Endothelial cell of umbilical vein (primary cell): Measurements from ENCODE around the gene ZNF143. TPM values are rescaled to one million over a fixed set of nuclear protein-coding genes. Genes with fewer than 3 reads are reported as not detected.

Experiments used
- BruUV-seq: library from RNA; stranded (reverse); fragments of 400-500 nt; replicated peaks from 2 replicates; lab custom pipeline; 2021; lab: Mats Ljungman, UMichigan
- CTCF ChIA-PET: fragments of 300-600, 350-600 bp; sonication (Branson Sonifier 250); formaldehyde crosslinking; loops from one replicate; lab custom pipeline; 2021; ENCODE audit warnings: antibody characterized with exemption, inconsistent platforms; lab: Charles Lee
- POLR2A ChIA-PET: fragments of 300-600, 350-600 bp; sonication (Branson Sonifier 250); formaldehyde crosslinking; loops from one replicate; lab custom pipeline; 2021; ENCODE audit warnings: antibody characterized with exemption, inconsistent platforms; lab: Charles Lee
- DNase-seq: peaks from one replicate; pipeline ENCODE4 v3.0.0-alpha.2; 2011; ENCODE audit warnings: low read depth, low spot score
- FAIRE-seq: peaks from 2 replicates; lab custom pipeline; 2011; peaks lifted over from hg19 to GRCh38; lab: Jason Lieb, UNC
- H2AFZ ChIP-seq: 2 replicates; pipeline ENCODE4 v1.6.0; 2012; ENCODE audit warnings: low read depth, low read length, control low read depth, inconsistent platforms
- H3K27ac ChIP-seq: 2 replicates; pipeline ENCODE4 v1.5.1; 2011; ENCODE audit warnings: low read depth, mild to moderate bottlenecking, control low read depth, low read length, moderate library complexity; ENCODE audit not compliant: insufficient read depth
- H3K27me3 ChIP-seq, 2 experiments: 2 replicates each; pipeline versions ENCODE4 v1.6.0 to v1.6.1; 2011; ENCODE audit warnings: low read length in 2 of 2, mixed read lengths in 1 of 2; ENCODE audit not compliant: control insufficient read depth in 2 of 2, insufficient read depth in 2 of 2
- H3K36me3 ChIP-seq, 2 experiments: 2 replicates in 1 of 2; 3 replicates in 1 of 2; pipeline ENCODE4 v1.5.1; 2011; ENCODE audit warnings: low read length in 2 of 2, mild to moderate bottlenecking in 1 of 2, moderate library complexity in 1 of 2; ENCODE audit not compliant: control insufficient read depth in 2 of 2, insufficient read depth in 2 of 2; ENCODE audit errors: extremely low read depth in 1 of 2
- H3K4me1 ChIP-seq: 3 replicates; pipeline ENCODE4 v1.5.1; 2011; ENCODE audit warnings: mild to moderate bottlenecking, low read length; ENCODE audit not compliant: control insufficient read depth, insufficient read depth; ENCODE audit errors: extremely low read depth
- H3K4me2 ChIP-seq: 2 replicates; pipeline ENCODE4 v1.6.1; 2011; ENCODE audit warnings: low read length, control low read depth, mixed read lengths; ENCODE audit not compliant: insufficient read depth
- H3K4me3 ChIP-seq, 3 experiments: fragments of 200-600 bp in 1 of 3; sonication (generic), shearing (Covaris generic) in 1 of 3; replicated peaks in 1 of 3; 2 replicates each; pipeline ENCODE4 v1.5.1; 2011 to 2016; ENCODE audit warnings: control low read depth in 3 of 3, low read length in 3 of 3, mild to moderate bottlenecking in 2 of 3, inconsistent platforms in 1 of 3, low read depth in 1 of 3, moderate library complexity in 1 of 3; ENCODE audit not compliant: insufficient read depth in 1 of 3
- H3K79me2 ChIP-seq: 2 replicates; pipeline ENCODE4 v1.6.0; 2012; ENCODE audit warnings: low read length, inconsistent platforms; ENCODE audit not compliant: control insufficient read depth, insufficient read depth
- H3K9ac ChIP-seq: replicated peaks from 2 replicates; pipeline ENCODE3; 2011; ENCODE audit warnings: low read length, control low read depth; ENCODE audit not compliant: insufficient read depth; ENCODE audit errors: extremely low read depth
- H3K9me1 ChIP-seq: replicated peaks from 3 replicates; pipeline ENCODE4 v1.6.0; 2011; ENCODE audit warnings: mild to moderate bottlenecking, low read length; ENCODE audit not compliant: control insufficient read depth, insufficient read depth; ENCODE audit errors: extremely low read depth
- H3K9me3 ChIP-seq: replicated peaks from 2 replicates; pipeline ENCODE4 v1.5.1; 2012; ENCODE audit warnings: low read length, inconsistent platforms; ENCODE audit not compliant: control insufficient read depth, insufficient read depth
- H4K20me1 ChIP-seq: replicated peaks from 2 replicates; pipeline ENCODE3; 2011; ENCODE audit warnings: mild to moderate bottlenecking, low read length; ENCODE audit not compliant: control insufficient read depth, insufficient read depth; ENCODE audit errors: extremely low read depth
- CTCF ChIP-seq, 2 donors: IDR thresholded peaks; 1 replicate in 1 of 2; 2 replicates in 1 of 2; pipeline ENCODE4 v1.5.1; 2011; ENCODE audit warnings: low read length in 2 of 2, mild to moderate bottlenecking in 2 of 2, moderate library complexity in 2 of 2, control low read depth in 1 of 2, inconsistent platforms in 1 of 2, low read depth in 1 of 2; ENCODE audit not compliant: insufficient read depth in 1 of 2; ENCODE audit errors: extremely low read depth in 1 of 2
- EZH2 ChIP-seq: IDR thresholded peaks from 2 replicates; pipeline ENCODE4 v1.6.1; 2012; ENCODE audit warnings: borderline replicate concordance, low read depth, mild to moderate bottlenecking, moderate library complexity, low read length, inconsistent platforms; ENCODE audit not compliant: severe bottlenecking
- FOS ChIP-seq: IDR thresholded peaks from 2 replicates; pipeline ENCODE4 v1.6.1; 2011; ENCODE audit warnings: mild to moderate bottlenecking, low read length, moderate library complexity, borderline replicate concordance; ENCODE audit not compliant: insufficient read depth
- GATA2 ChIP-seq: IDR thresholded peaks from 2 replicates; pipeline ENCODE4 v1.7.0; 2011; ENCODE audit warnings: low read depth, mild to moderate bottlenecking, moderate library complexity, mixed read lengths, low read length; ENCODE audit not compliant: insufficient read length, insufficient read depth
- JUN ChIP-seq: IDR thresholded peaks from 2 replicates; pipeline ENCODE4 v1.6.1; 2011; ENCODE audit warnings: borderline replicate concordance, low read depth; ENCODE audit not compliant: insufficient read length, insufficient read depth
- MYC ChIP-seq: IDR thresholded peaks from one replicate; pipeline ENCODE4 v1.6.1; 2011; ENCODE audit warnings: mild to moderate bottlenecking, low read depth, low read length
- POLR2A ChIP-seq: IDR thresholded peaks from 2 replicates; pipeline ENCODE4 v1.6.1; 2012; ENCODE audit warnings: low read depth, mild to moderate bottlenecking, control low read depth, low read length
- POLR2AphosphoS5 ChIP-seq: IDR thresholded peaks from 2 replicates; pipeline ENCODE4 v1.6.1; 2012; ENCODE audit warnings: low read depth, mild to moderate bottlenecking, control low read depth, low read length, moderate library complexity; ENCODE audit not compliant: insufficient read depth
- dilution Hi-C: fragments of 300-500 bp; cut with MboI; formaldehyde crosslinking; loops from one replicate; pipeline ENCODE4 v1.15.0; 2019; ENCODE audit warnings: low sequenced_read_pairs; ENCODE audit not compliant: extremely low pct_ligation_motif_present
- intact Hi-C: fragments of 100-400 bp; cut with micrococcal nuclease; formaldehyde crosslinking; loops from one replicate; pipeline ENCODE4 v1.10.0; 2022
- polyA plus RNA-seq, 4 experiments: library from polyadenylated mRNA; depleted of rRNA in 3 of 4; stranded (reverse) in 3 of 4; unstranded in 1 of 4; fragments of >200 nt; gene quantifications; 2 replicates each; pipeline versions ENCODE4 v1.2.1 to v1.2.3, GENCODE V29; 2011 to 2012; ENCODE audit warnings: missing spikeins in 1 of 4
- total RNA-seq: library from RNA; stranded (reverse); gene quantifications from 2 replicates; pipeline ENCODE4 v1.2.3, GENCODE V29; 2021
- TF ChIP-seq, protein P1 (sequence below): IDR thresholded peaks from 2 replicates; pipeline ENCODE4 v1.6.1; 2011; ENCODE audit not compliant: insufficient read depth, insufficient read length

Gene ZNF143
- total and polyA plus RNA-seq, 2 donors (not counting 3 experiments of a cell fraction or from before 2014, with no cell fraction given), result 19.0 to 29.8 TPM

GRCh38 chr11:9570313-9571025, 109.7 kb downstream of the ZNF143 start:
- Histone ChIP-seq H3K79me2 (peaks cover 19% of the 10 kb centered on the region), H3K4me1 (peaks cover 25% of the 10 kb centered on the region), H3K9ac (no peak overlapping the region), H2AFZ (no peak overlapping the region), H3K27ac (no peak overlapping the region), H3K9me3 (no peaks in the 10 kb centered on the region), H3K4me3 (no peak overlapping the region), H3K9me1 (no peaks in the 10 kb centered on the region), H3K27me3 (no peaks in the 10 kb centered on the region), H3K4me2 (no peak overlapping the region), H4K20me1 (no peaks in the 10 kb centered on the region), H3K36me3 (no peaks in the 10 kb centered on the region)
- FAIRE-seq, result no peak
- TF ChIP-seq EZH2 (no peak), FOS (no peak), CTCF (IDR thresholded peaks at IDR 0.05; ENCODE audit: extremely low read depth in 1 of 2, insufficient read depth in 1 of 2, low read depth in 1 of 2, low read length in 2 of 2) (no peak), GATA2 (no peak), POLR2AphosphoS5 (no peak), MYC (no peak), JUN (no peak), POLR2A (no peak)
- TF ChIP-seq, protein P1, sequence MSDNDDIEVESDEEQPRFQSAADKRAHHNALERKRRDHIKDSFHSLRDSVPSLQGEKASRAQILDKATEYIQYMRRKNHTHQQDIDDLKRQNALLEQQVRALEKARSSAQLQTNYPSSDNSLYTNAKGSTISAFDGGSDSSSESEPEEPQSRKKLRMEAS, result no peak
- CTCF ChIA-PET, result no interaction called here
- intact Hi-C loops (loop anchor here (10.0 kb wide), 1 partner anchor 284 kb away; no protein-coding TSS in a partner anchor), dilution Hi-C loops (no loop called here)
- no TSS peak for BruUV-seq
- POLR2A ChIA-PET, result no interaction called here
- no peak for DNase-seq
